IMR-90 (cell line): Measurements from ENCODE around the gene NOP9. TPM values are rescaled to one million over a fixed set of nuclear protein-coding genes. Genes with fewer than 3 reads are reported as not detected.

Experiments
- ATAC-seq: fragments of 200-7000 bp; cut with Tn5 transposase; 2 replicates; pipeline ENCODE4 v1.9.1; 2020; ENCODE audit warnings: low read depth, mild to moderate bottlenecking, moderate library complexity
- BruUV-seq: library from RNA; stranded (reverse); fragments of 400-500 nt; replicated peaks from 2 replicates; lab custom pipeline; 2021; lab: Mats Ljungman, UMichigan
- CTCF ChIA-PET: fragments of 300-600 bp; formaldehyde crosslinking; extraction: SDS; loops from one replicate; lab custom pipeline; 2021; ENCODE audit warnings: antibody characterized with exemption; lab: Yijun Ruan, JAX
- POLR2A ChIA-PET: fragments of 300-600 bp; sonication (Branson Sonifier 250); formaldehyde crosslinking; loops from one replicate; lab custom pipeline; 2022; ENCODE audit warnings: antibody characterized with exemption; ENCODE audit not compliant: unreplicated experiment; lab: Charles Lee
- DNase-seq: peaks from one replicate; pipeline ENCODE4 v3.0.0; 2013
- H2AFZ ChIP-seq: replicated peaks from 2 replicates; pipeline ENCODE3; 2013; ENCODE audit warnings: low read length, mild to moderate bottlenecking; ENCODE audit not compliant: poor library complexity
- H2AK5ac ChIP-seq: 2 replicates; pipeline ENCODE4 v1.6.1; 2013; ENCODE audit warnings: low read depth, low read length, inconsistent platforms
- H2AK9ac ChIP-seq: replicated peaks from 2 replicates; pipeline ENCODE3; 2013; ENCODE audit warnings: mild to moderate bottlenecking, low read depth, low read length, moderate library complexity; ENCODE audit not compliant: poor library complexity
- H2BK120ac ChIP-seq: 2 replicates; pipeline ENCODE4 v1.6.1; 2013; ENCODE audit warnings: low read depth, low read length, inconsistent platforms
- H2BK15ac ChIP-seq: 3 replicates; pipeline ENCODE4 v1.6.1; 2013; ENCODE audit warnings: low read depth, low read length, inconsistent platforms
- H2BK20ac ChIP-seq: 2 replicates; pipeline ENCODE4 v1.6.1; 2013; ENCODE audit warnings: low read depth, mild to moderate bottlenecking, inconsistent platforms, low read length, moderate library complexity
- H2BK5ac ChIP-seq: 2 replicates; pipeline ENCODE4 v1.6.1; 2013; ENCODE audit warnings: mild to moderate bottlenecking, low read depth, low read length, inconsistent platforms; ENCODE audit not compliant: poor library complexity, severe bottlenecking
- H3K14ac ChIP-seq: replicated peaks from 2 replicates; pipeline ENCODE4 v1.6.1; 2013; ENCODE audit warnings: low read depth, low read length, inconsistent platforms
- H3K18ac ChIP-seq: 2 replicates; pipeline ENCODE4 v1.6.1; 2013; ENCODE audit warnings: low read depth, low read length, control low read depth
- H3K23ac ChIP-seq: 2 replicates; pipeline ENCODE4 v1.6.1; 2013; ENCODE audit warnings: low read depth, low read length, inconsistent platforms
- H3K27ac ChIP-seq: 2 replicates; pipeline ENCODE4 v1.5.1; 2013; ENCODE audit warnings: mild to moderate bottlenecking, control low read depth, low read length; ENCODE audit not compliant: insufficient read depth
- H3K27me3 ChIP-seq: 2 replicates; pipeline ENCODE4 v1.6.1; 2013; ENCODE audit warnings: low read length; ENCODE audit not compliant: control insufficient read depth, insufficient read depth
- H3K36me3 ChIP-seq: 2 replicates; pipeline ENCODE4 v1.6.1; 2013; ENCODE audit warnings: low read length, mixed read lengths; ENCODE audit not compliant: control insufficient read depth, insufficient read depth
- H3K4ac ChIP-seq: 2 replicates; pipeline ENCODE4 v1.6.1; 2013; ENCODE audit warnings: low read depth, low read length, inconsistent platforms
- H3K4me1 ChIP-seq: 2 replicates; pipeline ENCODE4 v1.6.1; 2013; ENCODE audit warnings: low read length, mixed read lengths; ENCODE audit not compliant: control insufficient read depth, insufficient read depth
- H3K4me2 ChIP-seq: 2 replicates; pipeline ENCODE4 v1.6.1; 2013; ENCODE audit warnings: low read depth, mild to moderate bottlenecking, control low read depth, low read length, moderate library complexity
- H3K4me3 ChIP-seq: 2 replicates; pipeline ENCODE4 v1.5.1; 2013; ENCODE audit warnings: low read depth, mild to moderate bottlenecking, control low read depth, low read length, moderate library complexity; ENCODE audit not compliant: insufficient read depth
- H3K56ac ChIP-seq: 2 replicates; pipeline ENCODE4 v1.6.1; 2013; ENCODE audit warnings: low read length, inconsistent platforms; ENCODE audit not compliant: insufficient read depth; ENCODE audit errors: extremely low read depth
- H3K79me1 ChIP-seq, 2 experiments: 2 replicates each; pipeline ENCODE4 v1.6.1; 2013; ENCODE audit warnings: low read length in 2 of 2, inconsistent platforms in 1 of 2, low read depth in 1 of 2
- H3K9ac ChIP-seq: 2 replicates; pipeline ENCODE4 v1.6.1; 2013; ENCODE audit warnings: low read depth, low read length, control low read depth
- H3K9me1 ChIP-seq: 2 replicates; pipeline ENCODE4 v1.6.1; 2013; ENCODE audit warnings: low read length, inconsistent platforms; ENCODE audit not compliant: insufficient read depth
- H3K9me3 ChIP-seq: 2 replicates; pipeline ENCODE4 v1.6.1; 2013; ENCODE audit warnings: low read length; ENCODE audit not compliant: control insufficient read depth, insufficient read depth
- H4K20me1 ChIP-seq: 2 replicates; pipeline ENCODE4 v1.6.1; 2013; ENCODE audit warnings: low read length, inconsistent platforms; ENCODE audit not compliant: insufficient read depth
- H4K5ac ChIP-seq: 2 replicates; pipeline ENCODE4 v1.6.1; 2013; ENCODE audit warnings: mild to moderate bottlenecking, low read depth, low read length, control low read depth
- H4K8ac ChIP-seq, 2 experiments: 2 replicates each; pipeline ENCODE4 v1.6.1; 2013; ENCODE audit warnings: low read depth in 2 of 2, low read length in 2 of 2, control low read depth in 1 of 2, inconsistent platforms in 1 of 2
- H4K91ac ChIP-seq: 2 replicates; pipeline ENCODE4 v1.6.1; 2013; ENCODE audit warnings: low read depth, low read length, inconsistent platforms; ENCODE audit not compliant: insufficient read depth
- BHLHE40 ChIP-seq: fragments of 150-350 bp; IDR thresholded peaks from 2 replicates; pipeline ENCODE4 v1.6.1; 2016; ENCODE audit warnings: mild to moderate bottlenecking, low read depth, low read length
- CEBPB ChIP-seq: IDR thresholded peaks from 2 replicates; pipeline ENCODE4 v1.6.1; 2012; ENCODE audit warnings: low read depth, low read length, improper control_type of control experiment
- ELK1 ChIP-seq: fragments of 150-350 bp; IDR thresholded peaks from 2 replicates; pipeline ENCODE4 v1.6.1; 2016; ENCODE audit warnings: low read depth, mild to moderate bottlenecking, low read length, moderate library complexity, borderline replicate concordance
- FOS ChIP-seq: fragments of 150-350 bp; IDR thresholded peaks from 2 replicates; pipeline ENCODE4 v1.6.1; 2016; ENCODE audit warnings: low read depth, low read length
- MAZ ChIP-seq: IDR thresholded peaks from 2 replicates; pipeline ENCODE4 v1.6.1; 2012; ENCODE audit warnings: low read depth, mild to moderate bottlenecking, low read length, improper control_type of control experiment, moderate library complexity, borderline replicate concordance
- MXI1 ChIP-seq: IDR thresholded peaks from 2 replicates; pipeline ENCODE4 v1.6.1; 2012; ENCODE audit warnings: low read depth, mild to moderate bottlenecking, low read length, moderate library complexity, borderline replicate concordance
- NFE2L2 ChIP-seq: fragments of 150-350 bp; IDR thresholded peaks from 2 replicates; pipeline ENCODE4 v1.6.1; 2016; ENCODE audit warnings: low read depth, mild to moderate bottlenecking, low read length
- POLR2A ChIP-seq: IDR thresholded peaks from 2 replicates; pipeline ENCODE4 v1.6.1; 2012; ENCODE audit warnings: mild to moderate bottlenecking, low read depth, low read length
- RAD21 ChIP-seq: IDR thresholded peaks from 2 replicates; pipeline ENCODE4 v1.6.1; 2012; ENCODE audit warnings: low read length, improper control_type of control experiment
- RFX5 ChIP-seq: IDR thresholded peaks from 2 replicates; pipeline ENCODE4 v1.8.0; 2012; ENCODE audit warnings: low read depth, mild to moderate bottlenecking, low read length, moderate library complexity
- SMC3 ChIP-seq: fragments of 150-350 bp; IDR thresholded peaks from 2 replicates; pipeline ENCODE4 v1.6.1; 2016; ENCODE audit warnings: low read depth, mild to moderate bottlenecking, antibody characterized with exemption, low read length, moderate library complexity
- USF2 ChIP-seq: fragments of 150-350 bp; IDR thresholded peaks from 2 replicates; pipeline ENCODE4 v1.6.1; 2017; ENCODE audit warnings: mild to moderate bottlenecking, antibody characterized with exemption, low read length, low read depth
- WGBS, 2 experiments: methylation state at CpG; one replicate each; pipeline versions ENCODE4 v1.1.5 to v1.1.7; 2013; ENCODE audit warnings: missing lambda C conversion rate in 2 of 2; ENCODE audit not compliant: insufficient read length in 1 of 2; ENCODE audit errors: extremely low coverage in 2 of 2; 5-methylcytosine and 5-hydroxymethylcytosine counted together
- dilution Hi-C: fragments of 300-500 bp; cut with HindIII; formaldehyde crosslinking; loops from one replicate; pipeline ENCODE4 v1.14.3; 2018; ENCODE audit warnings: low sequenced_read_pairs; ENCODE audit not compliant: unreplicated experiment
- in situ Hi-C: fragments of 300-500 bp; cut with MboI; formaldehyde crosslinking; loops from 3 replicates; pipeline ENCODE4 v1.14.3; 2019; ENCODE audit warnings: low sequenced_read_pairs, inconsistent platforms, mixed read lengths
- intact Hi-C: fragments of 100-400 bp; cut with micrococcal nuclease; formaldehyde crosslinking; loops from 2 replicates; pipeline ENCODE4 v1.10.0; 2022
- polyA plus RNA-seq, 3 experiments: library from polyadenylated mRNA; depleted of rRNA; stranded (reverse); fragments of >200 nt; gene quantifications; 2 replicates each; pipeline ENCODE4 v1.2.3, GENCODE V29; 2012; ENCODE audit warnings: low replicate concordance in 1 of 3
- total RNA-seq: library from RNA; depleted of rRNA; stranded (reverse); fragments of >200 nt; gene quantifications from 2 replicates; pipeline ENCODE4 v1.2.3, GENCODE V29; 2012
- TF ChIP-seq, protein P1 (sequence below): conservative IDR thresholded peaks from 2 replicates; pipeline ENCODE4 v1.5.1; 2012; ENCODE audit warnings: mild to moderate bottlenecking, low read depth, low read length, improper control_type of control experiment

NOP9 gene
- total and polyA plus RNA-seq, 2 of the 4 experiments (the other 2 are of a cell fraction), result 11.8 to 25.8 TPM

DNA sequence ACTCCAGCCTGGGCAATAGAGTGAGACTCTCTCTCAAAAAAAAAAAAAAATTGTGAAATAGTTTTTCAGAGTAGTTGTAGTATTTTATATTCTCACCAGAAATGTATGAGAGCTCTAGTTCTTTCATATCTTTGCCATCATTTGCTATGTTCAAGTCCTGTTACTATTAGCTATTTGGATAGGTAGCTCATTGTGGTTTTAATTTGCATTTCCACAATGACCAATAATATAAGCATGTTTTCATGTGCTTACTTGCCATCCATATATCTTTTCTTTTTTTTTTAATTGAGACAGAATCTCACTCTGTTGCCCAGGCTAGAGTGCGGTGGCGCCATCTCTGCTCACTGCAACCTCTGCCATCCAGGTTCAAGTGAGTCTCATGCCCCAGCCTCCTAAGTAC lies 48.5 kb downstream of the NOP9 start:
- Histone ChIP-seq H3K9me1 (no peaks in the 10 kb centered on the region), H2BK120ac (no peak overlapping the region), H3K79me1 (no peaks in the 10 kb centered on the region), H2BK5ac (no peak overlapping the region), H3K4ac (no peak overlapping the region), H3K18ac (no peak overlapping the region), H4K5ac (no peak overlapping the region), H3K4me3 (no peak overlapping the region), H3K56ac (no peak overlapping the region), H3K14ac (no peak overlapping the region), H3K9ac (no peak overlapping the region), H3K23ac (no peak overlapping the region), H3K9me3 (no peaks in the 10 kb centered on the region), H2AFZ (no peak overlapping the region), H3K4me2 (no peak overlapping the region), H3K27me3 (peaks cover 39% of the 10 kb centered on the region), H4K8ac (no peak overlapping the region), H4K91ac (no peak overlapping the region), H3K36me3 (no peaks in the 10 kb centered on the region), H3K4me1 (peaks cover 5% of the 10 kb centered on the region), H2BK15ac (no peak overlapping the region), H2AK5ac (no peak overlapping the region), H2BK20ac (no peak overlapping the region), H3K27ac (no peak overlapping the region), H2AK9ac (no peak overlapping the region), H4K20me1 (no peaks in the 10 kb centered on the region)
- no peak for TF ChIP-seq ELK1
- no peak for TF ChIP-seq RFX5
- no peak for TF ChIP-seq SMC3
- no peak for TF ChIP-seq RAD21
- no peak for TF ChIP-seq MAZ
- no peak for TF ChIP-seq USF2
- TF ChIP-seq NFE2L2, result no peak
- no peak for TF ChIP-seq FOS
- no peak for TF ChIP-seq POLR2A
- TF ChIP-seq MXI1, result no peak
- TF ChIP-seq CEBPB, result no peak
- no peak for TF ChIP-seq BHLHE40
- TF ChIP-seq, protein P1, sequence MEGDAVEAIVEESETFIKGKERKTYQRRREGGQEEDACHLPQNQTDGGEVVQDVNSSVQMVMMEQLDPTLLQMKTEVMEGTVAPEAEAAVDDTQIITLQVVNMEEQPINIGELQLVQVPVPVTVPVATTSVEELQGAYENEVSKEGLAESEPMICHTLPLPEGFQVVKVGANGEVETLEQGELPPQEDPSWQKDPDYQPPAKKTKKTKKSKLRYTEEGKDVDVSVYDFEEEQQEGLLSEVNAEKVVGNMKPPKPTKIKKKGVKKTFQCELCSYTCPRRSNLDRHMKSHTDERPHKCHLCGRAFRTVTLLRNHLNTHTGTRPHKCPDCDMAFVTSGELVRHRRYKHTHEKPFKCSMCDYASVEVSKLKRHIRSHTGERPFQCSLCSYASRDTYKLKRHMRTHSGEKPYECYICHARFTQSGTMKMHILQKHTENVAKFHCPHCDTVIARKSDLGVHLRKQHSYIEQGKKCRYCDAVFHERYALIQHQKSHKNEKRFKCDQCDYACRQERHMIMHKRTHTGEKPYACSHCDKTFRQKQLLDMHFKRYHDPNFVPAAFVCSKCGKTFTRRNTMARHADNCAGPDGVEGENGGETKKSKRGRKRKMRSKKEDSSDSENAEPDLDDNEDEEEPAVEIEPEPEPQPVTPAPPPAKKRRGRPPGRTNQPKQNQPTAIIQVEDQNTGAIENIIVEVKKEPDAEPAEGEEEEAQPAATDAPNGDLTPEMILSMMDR, result no peak
- WGBS, 2 experiments, result no CpG with 5 or more reads among the region's 2 CpGs
- ChIA-PET POLR2A (no interaction called here), CTCF (interaction anchor here (0.5 to 1.2 kb wide), 4 partner anchors 11 to 81 kb away, joined by 3 to 7 read pairs (median 5); no protein-coding TSS in a partner anchor)
- in situ Hi-C loops (no loop called here), intact Hi-C loops (no loop called here), dilution Hi-C loops (no loop called here)
- no TSS peak for BruUV-seq
- ATAC-seq, result no peak
- no peak for DNase-seq
